SK-N-SH (cell line): ENCODE results near the gene IRAK1BP1. TPM values are rescaled to one million over a fixed set of nuclear protein-coding genes. Genes with fewer than 3 reads are reported as not detected.
A peak's percentile ranks its signal among the peaks of the same experiment; 100 is the strongest.

Source experiments
- CTCF ChIA-PET: fragments of 300-600, 350-600 bp; formaldehyde crosslinking; extraction: SDS; loops from one replicate; lab custom pipeline; 2021; lab: Yijun Ruan, JAX
- POLR2A ChIA-PET: fragments of 350-600 bp; sonication (Branson Sonifier 250); formaldehyde crosslinking; extraction: SDS; loops from one replicate; lab custom pipeline; 2020; ENCODE audit warnings: antibody characterized with exemption, inconsistent platforms; lab: Yijun Ruan, JAX
- DNase-seq: peaks from one replicate; pipeline ENCODE4 v3.0.0; 2012
- H2AFZ ChIP-seq: fragments of 200-600 bp; sonication (generic); 2 replicates; pipeline ENCODE4 v1.8.1; 2016; ENCODE audit warnings: antibody characterized with exemption, mild to moderate bottlenecking, low read depth
- H3F3A ChIP-seq: fragments of 200-600 bp; sonication (generic); replicated peaks from 2 replicates; pipeline ENCODE3; 2016; ENCODE audit warnings: antibody characterized with exemption, mild to moderate bottlenecking; ENCODE audit not compliant: insufficient read depth
- H3K27ac ChIP-seq, 2 experiments: fragments of 200-500 bp in 1 of 2; fragments of 200-600 bp in 1 of 2; sonication (Bioruptor generic) in 1 of 2; sonication (generic), shearing (Covaris generic) in 1 of 2; 2 replicates each; pipeline versions ENCODE4 v1.5.1 to v1.6.1; 2014 to 2016; ENCODE audit warnings: low read depth in 2 of 2, inconsistent platforms in 1 of 2, low read length in 1 of 2, mild to moderate bottlenecking in 1 of 2, mixed read lengths in 1 of 2
- H3K27me3 ChIP-seq: fragments of 200-600 bp; sonication (generic), shearing (Covaris generic); 2 replicates; pipeline ENCODE4 v1.6.1; 2016; ENCODE audit warnings: mixed run types; ENCODE audit not compliant: insufficient read depth
- H3K36me3 ChIP-seq, 2 experiments: fragments of 200-500 bp in 1 of 2; fragments of 200-600 bp in 1 of 2; sonication (Bioruptor generic) in 1 of 2; sonication (generic) in 1 of 2; replicated peaks in 1 of 2; 2 replicates each; pipeline versions ENCODE3 to v1.5.1; 2014 to 2016; ENCODE audit warnings: low read length in 1 of 2, mild to moderate bottlenecking in 1 of 2; ENCODE audit not compliant: insufficient read depth in 2 of 2, control insufficient read depth in 1 of 2
- H3K4me1 ChIP-seq, 2 experiments: fragments of 200-500 bp in 1 of 2; fragments of 200-600 bp in 1 of 2; sonication (Bioruptor generic) in 1 of 2; sonication (generic), shearing (Covaris generic) in 1 of 2; 2 replicates each; pipeline versions ENCODE4 v1.5.1 to v1.6.1; 2014 to 2016; ENCODE audit warnings: low read depth in 1 of 2, low read length in 1 of 2, mixed run types in 1 of 2; ENCODE audit not compliant: insufficient read depth in 2 of 2, control insufficient read depth in 1 of 2
- H3K4me2 ChIP-seq: fragments of 200-600 bp; sonication (generic), shearing (Covaris generic); 2 replicates; pipeline ENCODE4 v1.6.1; 2017; ENCODE audit warnings: mixed run types
- H3K4me3 ChIP-seq, 2 experiments: fragments of 200-500 bp in 1 of 2; fragments of 200-600 bp in 1 of 2; sonication (Bioruptor generic) in 1 of 2; sonication (generic), shearing (Covaris generic) in 1 of 2; 2 replicates each; pipeline versions ENCODE4 v1.5.1 to v1.8.1; 2014 to 2016; ENCODE audit warnings: low read depth in 2 of 2, inconsistent platforms in 1 of 2, low read length in 1 of 2, mild to moderate bottlenecking in 1 of 2, mixed read lengths in 1 of 2, moderate library complexity in 1 of 2
- H3K79me2 ChIP-seq: fragments of 200-600 bp; sonication (generic); 2 replicates; pipeline ENCODE4 v1.8.1; 2017; ENCODE audit warnings: mild to moderate bottlenecking; ENCODE audit not compliant: insufficient read depth
- H3K9ac ChIP-seq: fragments of 200-600 bp; sonication (generic); 2 replicates; pipeline ENCODE4 v1.6.1; 2017; ENCODE audit warnings: mixed run types
- H3K9me2 ChIP-seq: fragments of 200-600 bp; sonication (generic); 2 replicates; pipeline ENCODE4 v1.6.1; 2017; ENCODE audit warnings: mixed run types
- H3K9me3 ChIP-seq: fragments of 200-600 bp; sonication (generic); 2 replicates; pipeline ENCODE4 v1.6.1; 2017; ENCODE audit warnings: mixed run types, mild to moderate bottlenecking, moderate library complexity
- H4K20me1 ChIP-seq: fragments of 200-600 bp; sonication (generic); 2 replicates; pipeline ENCODE4 v1.6.1; 2017; ENCODE audit warnings: mild to moderate bottlenecking, mixed run types; ENCODE audit not compliant: insufficient read depth
- ELF1 ChIP-seq: IDR thresholded peaks from 2 replicates; pipeline ENCODE4 v1.4.0; 2012
- EP300 ChIP-seq, 2 experiments: IDR thresholded peaks; 2 replicates each; pipeline versions ENCODE4 v1.4.0 to v1.6.1; 2012; ENCODE audit warnings: borderline replicate concordance in 1 of 2, low read depth in 1 of 2, low read length in 1 of 2
- EZH2phosphoT487 ChIP-seq: fragments of 200-600 bp; sonication (generic); IDR thresholded peaks from 2 replicates; pipeline ENCODE4 v1.6.1; 2017; ENCODE audit warnings: low read depth, mixed run types, mild to moderate bottlenecking, antibody characterized with exemption, moderate library complexity, borderline replicate concordance
- POLR2AphosphoS5 ChIP-seq: IDR thresholded peaks from 2 replicates; pipeline ENCODE4 v1.6.1; 2012; ENCODE audit warnings: low read depth, low read length
- RFX5 ChIP-seq: IDR thresholded peaks from 2 replicates; pipeline ENCODE4 v1.6.1; 2012; ENCODE audit warnings: mild to moderate bottlenecking, improper control_type of control experiment, low read length
- SMC3 ChIP-seq: IDR thresholded peaks from 2 replicates; pipeline ENCODE4 v1.6.1; 2012; ENCODE audit warnings: low read depth, low read length, improper control_type of control experiment
- TCF12 ChIP-seq: IDR thresholded peaks from 2 replicates; pipeline ENCODE4 v1.4.0; 2012
- WGBS: methylation state at CpG from one replicate; pipeline ENCODE4 v1.1.6; 2017; ENCODE audit warnings: low lambda C conversion rate; 5-methylcytosine and 5-hydroxymethylcytosine counted together
- polyA plus RNA-seq, 3 experiments: library from polyadenylated mRNA; depleted of rRNA; stranded (reverse); fragments of >200 nt; gene quantifications; 2 replicates each; pipeline ENCODE4 v1.2.3, GENCODE V29; 2012
- TF ChIP-seq, protein P1 (sequence below): fragments of 150-350 bp; IDR thresholded peaks from 2 replicates; pipeline ENCODE4 v1.6.1; 2017; ENCODE audit warnings: antibody characterized with exemption, low read length, low read depth, borderline replicate concordance
- TF ChIP-seq, protein P2 (sequence below): IDR thresholded peaks from 2 replicates; pipeline ENCODE4; 2012

Gene IRAK1BP1
- polyA plus RNA-seq, 1 of the 3 experiments (the other 2 are of a cell fraction), result 1.8 TPM

GRCh38 chr6:78867370-78868040 lies at the start of gene IRAK1BP1 (continued):
- TF ChIP-seq, protein P1, sequence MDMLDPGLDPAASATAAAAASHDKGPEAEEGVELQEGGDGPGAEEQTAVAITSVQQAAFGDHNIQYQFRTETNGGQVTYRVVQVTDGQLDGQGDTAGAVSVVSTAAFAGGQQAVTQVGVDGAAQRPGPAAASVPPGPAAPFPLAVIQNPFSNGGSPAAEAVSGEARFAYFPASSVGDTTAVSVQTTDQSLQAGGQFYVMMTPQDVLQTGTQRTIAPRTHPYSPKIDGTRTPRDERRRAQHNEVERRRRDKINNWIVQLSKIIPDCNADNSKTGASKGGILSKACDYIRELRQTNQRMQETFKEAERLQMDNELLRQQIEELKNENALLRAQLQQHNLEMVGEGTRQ, result no peak
- 0 out of 2 replicates have a peak, but pooled peaks have one; percentile 16 for TF ChIP-seq ELF1
- TF ChIP-seq RFX5, result peak; percentile 57; the same call in 1 of the 2 replicates

GRCh38 chr6:78824045-78824444 lies 43.3 kb upstream of the IRAK1BP1 start:
- ChIA-PET POLR2A (no interaction called here), CTCF (no interaction called here)
- TF ChIP-seq, protein P2, sequence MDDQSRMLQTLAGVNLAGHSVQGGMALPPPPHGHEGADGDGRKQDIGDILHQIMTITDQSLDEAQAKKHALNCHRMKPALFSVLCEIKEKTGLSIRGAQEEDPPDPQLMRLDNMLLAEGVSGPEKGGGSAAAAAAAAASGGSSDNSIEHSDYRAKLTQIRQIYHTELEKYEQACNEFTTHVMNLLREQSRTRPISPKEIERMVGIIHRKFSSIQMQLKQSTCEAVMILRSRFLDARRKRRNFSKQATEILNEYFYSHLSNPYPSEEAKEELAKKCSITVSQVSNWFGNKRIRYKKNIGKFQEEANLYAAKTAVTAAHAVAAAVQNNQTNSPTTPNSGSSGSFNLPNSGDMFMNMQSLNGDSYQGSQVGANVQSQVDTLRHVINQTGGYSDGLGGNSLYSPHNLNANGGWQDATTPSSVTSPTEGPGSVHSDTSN, result no peak
- TF ChIP-seq POLR2AphosphoS5, result no peak

DNA sequence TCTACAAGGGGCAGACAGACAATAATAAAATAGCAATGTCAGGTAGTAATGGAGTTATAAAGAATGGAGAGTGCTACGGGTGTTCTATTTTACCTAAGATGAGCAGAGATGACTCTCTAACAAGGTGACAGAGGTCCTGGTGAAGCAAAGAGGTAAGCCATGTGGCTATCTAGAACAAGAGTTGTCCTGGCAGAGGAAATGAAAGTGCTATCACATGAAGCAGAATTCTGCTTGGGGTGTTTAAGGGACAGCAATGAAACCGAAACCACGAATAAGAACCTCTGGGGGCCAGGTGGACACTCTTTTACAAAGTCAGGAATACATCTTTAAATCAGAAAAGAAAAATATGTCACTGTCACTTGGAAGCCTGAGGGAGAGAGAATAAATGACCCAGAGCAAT lies 37.9 kb upstream of the IRAK1BP1 start:
- Histone ChIP-seq H3K9ac (no peak overlapping the region), H3K9me2 (no peaks in the 10 kb centered on the region), H2AFZ (no peak overlapping the region), H3K9me3 (no peaks in the 10 kb centered on the region), H3K4me1 (no peaks in the 10 kb centered on the region; a peak in 1 of 4 replicates), H3K27me3 (no peaks in the 10 kb centered on the region), H3K79me2 (no peaks in the 10 kb centered on the region), H4K20me1 (no peaks in the 10 kb centered on the region), H3K4me3 (no peak overlapping the region), H3F3A (no peaks in the 10 kb centered on the region), H3K27ac (no peak overlapping the region), H3K36me3 (no peaks in the 10 kb centered on the region), H3K4me2 (0 out of 2 replicates have a peak overlapping the region, but pooled peaks have one; percentile 33)
- CTCF ChIA-PET, result no interaction called here
- TF ChIP-seq, protein P2, result no peak
- TF ChIP-seq POLR2AphosphoS5 (no peak), ELF1 (no peak), RFX5 (no peak), EZH2phosphoT487 (no peak), TCF12 (no peak), EP300 (IDR thresholded peaks at IDR 0.05; ENCODE audit: borderline replicate concordance in 1 of 2, low read depth in 1 of 2, low read length in 1 of 2) (no peak), SMC3 (no peak)
- POLR2A ChIA-PET, result no interaction called here
- 51% methylated on average over 3 of the region's 3 CpGs for WGBS
- no peak for DNase-seq

More at GRCh38 chr6:78824045-78824444, 43.3 kb upstream of the IRAK1BP1 start:
- H3K4me2 ChIP-seq, result no peak overlapping the region
- no peak overlapping the region for H3K4me3 ChIP-seq
- DNase-seq, result no peak
- no peaks in the 10 kb centered on the region for H3K9me3 ChIP-seq
- H4K20me1 ChIP-seq, result no peaks in the 10 kb centered on the region
- H3K36me3 ChIP-seq, result no peaks in the 10 kb centered on the region
- H3K79me2 ChIP-seq, result no peaks in the 10 kb centered on the region
- H3K9me2 ChIP-seq, result no peaks in the 10 kb centered on the region
- H3K27me3 ChIP-seq, result no peaks in the 10 kb centered on the region
- H2AFZ ChIP-seq, result no peak overlapping the region
- H3F3A ChIP-seq, result no peaks in the 10 kb centered on the region
- no peak overlapping the region for H3K27ac ChIP-seq
- H3K4me1 ChIP-seq, result no peaks in the 10 kb centered on the region
- no peak overlapping the region for H3K9ac ChIP-seq
